ENCODE measurements around the gene INHA. TPM values are rescaled to one million over a fixed set of nuclear protein-coding genes. Genes with fewer than 3 reads are reported as not detected.

INHA gene
- total and polyA plus RNA-seq, 12 donors: 18.9 to 704 (median 43.1) TPM

- WGBS, 4 donors: 0 to 1% (median 0%) methylated on average over 22 to 57 of the region's 57 CpGs
- Histone ChIP-seq H3K9me3 (replicated peaks in 1 of 3) (no peaks in the 10 kb centered on the region), H3K4me1 (replicated peaks in 1 of 2) (peaks cover 4 to 10% of the 10 kb centered on the region in 2 donors), H3K4me3 (peak within 1 kb of the TSS; percentile 7 to 93 (median 52)), H3K27me3 (no peaks in the 10 kb centered on the region), H3K27ac (peak within 1 kb of the TSS; percentile 81 to 98 (median 92)), H3K36me3 (replicated peaks in 1 of 2) (peaks cover 0 to 14% of the 10 kb centered on the region in 2 donors)
- DNase-seq: peak; percentile 96 to 99 (median 99)
- TF ChIP-seq CTCF (IDR thresholded peaks at IDR 0.05): no peak
- TF ChIP-seq POLR2A (IDR thresholded peaks at IDR 0.05): peak; percentile 95 to 96
- intact Hi-C loops (cut with DNase I): no loop called here
These were observed 25.6 kb downstream of the INHA start, which contains the start of gene STK11IP for GRCh38 chr2:219597552-219598307. Gene STK11IP (plus strand): TSS chr2:219597857. CDS start chr2:219598120, 263 bp downstream.

DNA sequence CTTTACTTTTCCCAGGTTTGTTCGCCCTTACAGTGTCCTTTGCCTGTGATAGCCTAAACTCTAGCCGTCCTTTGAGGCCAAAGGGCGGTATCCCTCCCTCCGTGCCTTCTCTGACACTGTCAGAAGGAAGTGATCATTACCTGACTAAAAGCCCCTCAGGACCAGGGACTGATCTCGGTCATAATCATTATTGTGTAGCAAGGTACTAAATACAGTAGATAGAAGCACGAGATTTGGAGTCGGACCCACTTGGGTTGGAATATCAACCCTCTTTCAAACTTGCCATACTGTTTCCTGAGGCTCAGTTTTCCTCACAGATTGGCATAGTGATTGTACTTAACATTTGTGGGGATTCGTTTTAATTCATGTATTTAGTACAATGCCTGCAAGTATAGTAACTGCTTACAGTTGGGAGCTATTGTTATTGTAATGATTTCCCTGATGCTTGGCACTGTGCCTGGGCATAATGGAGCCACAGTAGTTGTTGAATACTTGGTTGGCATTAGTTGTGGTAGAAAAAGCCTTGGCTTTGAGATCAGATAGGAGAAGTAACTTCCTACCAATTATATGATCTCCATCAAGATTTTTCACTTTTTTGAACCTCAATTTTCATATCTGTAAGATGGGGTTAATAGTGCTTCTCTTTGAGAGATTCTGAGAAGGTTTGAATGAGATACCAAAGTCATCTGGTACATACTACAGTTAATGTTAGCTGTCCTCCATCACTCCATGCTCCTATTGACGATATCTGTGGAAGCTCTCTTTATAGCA is 26.4 kb downstream of the INHA start:
- peaks cover 0 to 18% of the 10 kb centered on the region in 2 donors for H3K36me3 ChIP-seq (replicated peaks in 1 of 2)
- peaks cover 4 to 10% of the 10 kb centered on the region in 2 donors for H3K4me1 ChIP-seq (replicated peaks in 1 of 2)
- no peak for TF ChIP-seq POLR2A (IDR thresholded peaks at IDR 0.05)
- intact Hi-C loops (cut with DNase I): no loop called here
- H3K27ac ChIP-seq: peak overlapping the region; percentile 81 to 98 (median 92)
- H3K9me3 ChIP-seq (replicated peaks in 1 of 3): no peaks in the 10 kb centered on the region
- 25 to 30% (median 26%) methylated on average over 9 of the region's 9 CpGs for WGBS, 4 donors
- no peaks in the 10 kb centered on the region for H3K27me3 ChIP-seq
- DNase-seq: peak in 2 of 7 donors; percentile 30 to 42
- H3K4me3 ChIP-seq: peak overlapping the region in 2 of 4 donors; percentile 47 to 93

GRCh38 chr2:219603771-219604170 is 31.7 kb downstream of the INHA start:
- no peak for DNase-seq
- intact Hi-C loops (cut with DNase I): no loop called here
- H3K9me3 ChIP-seq (replicated peaks in 1 of 3): no peaks in the 10 kb centered on the region
- H3K36me3 ChIP-seq (replicated peaks in 1 of 2): peaks cover 0 to 58% of the 10 kb centered on the region in 2 donors
- H3K27me3 ChIP-seq: no peaks in the 10 kb centered on the region
- H3K27ac ChIP-seq: no peak overlapping the region
- peaks cover 0 to 1% of the 10 kb centered on the region in 2 donors for H3K4me1 ChIP-seq (replicated peaks in 1 of 2)
- no peak overlapping the region for H3K4me3 ChIP-seq
- WGBS, 4 donors: 77 to 94% (median 81%) methylated on average over 5 of the region's 5 CpGs
- TF ChIP-seq POLR2A (IDR thresholded peaks at IDR 0.05): no peak
- no peak for TF ChIP-seq CTCF (IDR thresholded peaks at IDR 0.05)

GRCh38 chr2:219605607-219605954 is 33.5 kb downstream of the INHA start:
- Histone ChIP-seq H3K36me3 (replicated peaks in 1 of 2) (peaks cover 0 to 64% of the 10 kb centered on the region in 2 donors), H3K9me3 (replicated peaks in 1 of 3) (no peaks in the 10 kb centered on the region), H3K27me3 (no peaks in the 10 kb centered on the region), H3K27ac (no peak overlapping the region), H3K4me3 (no peak overlapping the region), H3K4me1 (replicated peaks in 1 of 2) (no peaks in the 10 kb centered on the region)
- no peak for DNase-seq
- TF ChIP-seq CTCF (IDR thresholded peaks at IDR 0.05) (no peak), POLR2A (IDR thresholded peaks at IDR 0.05) (no peak)
- 87 to 94% (median 89%) methylated on average over 2 to 6 of the region's 6 CpGs; no CpG with 5 or more reads in 1 of the 4 donors for WGBS, 4 donors
- intact Hi-C loops (cut with DNase I): no loop called here

Measured in adrenal gland (tissue), 12 donors.